ENCODE measurements around the gene ZSCAN10.

- TF ChIP-seq CTCF (IDR thresholded peaks at IDR 0.05) = no peak
- no peak for TF ChIP-seq POLR2A (IDR thresholded peaks at IDR 0.05)
Observed at GRCh38 chr16:3096362-3096761, 2.7 kb downstream of the ZSCAN10 start.

All from breast epithelium (tissue), 3 donors.